ENCODE results near the gene ZNF83. TPM values are rescaled to one million over a fixed set of nuclear protein-coding genes. Genes with fewer than 3 reads are reported as not detected.

The ZNF83 gene
- total and polyA plus RNA-seq, 2 of the 4 experiments (the other 2 are of a cell fraction) = 32.9 to 36.9 TPM

DNA sequence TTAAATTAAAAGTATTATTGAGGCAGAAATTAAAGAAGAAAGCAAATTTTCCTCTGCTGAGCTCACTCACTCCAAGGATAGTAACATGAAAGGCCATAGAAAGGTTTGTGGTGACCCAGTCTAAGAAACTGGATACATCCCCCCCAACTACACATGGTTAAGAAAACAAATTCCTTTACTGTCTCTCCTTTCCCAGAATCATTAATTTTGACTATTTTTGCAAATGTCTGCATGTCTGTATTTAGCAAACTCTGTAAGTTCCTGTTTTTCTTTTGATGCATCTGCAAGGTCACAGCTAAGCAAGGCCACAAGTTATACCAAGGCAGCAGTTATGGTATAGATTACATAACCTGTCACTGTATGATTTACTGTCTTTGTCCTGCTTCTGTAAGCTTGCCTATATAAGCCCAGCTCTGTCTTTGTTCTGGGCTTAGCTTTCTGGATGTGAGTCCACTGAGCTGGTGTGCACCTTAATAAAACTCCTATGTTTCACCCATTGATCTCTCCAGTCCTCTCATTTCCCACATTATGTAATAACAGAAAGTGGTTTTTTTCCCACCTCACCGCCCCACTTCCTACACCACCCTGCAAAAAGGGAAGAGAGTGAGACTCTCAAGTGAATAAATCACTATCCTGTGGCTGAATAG lies 8.5 kb upstream of the ZNF83 start:
- no TSS peak for BruUV-seq (replicated peaks)
- Histone ChIP-seq H3K14ac (replicated peaks; ENCODE audit: low read depth, low read length) (no peak overlapping the region), H2AK9ac (replicated peaks; ENCODE audit: low read depth, low read length, poor library complexity) (no peak overlapping the region), H3K4me3 (ENCODE audit: insufficient read depth, low read depth, low read length) (no peak overlapping the region), H3K9me1 (ENCODE audit: insufficient read depth, low read length) (peaks cover 7% of the 10 kb centered on the region), H2BK120ac (ENCODE audit: low read depth, low read length) (no peak overlapping the region), H4K5ac (ENCODE audit: low read depth, low read length) (no peak overlapping the region), H3K9me3 (ENCODE audit: control insufficient read depth, insufficient read depth, low read length) (no peaks in the 10 kb centered on the region), H3K27ac (ENCODE audit: insufficient read depth, low read length) (no peak overlapping the region; the same call in 1 of the 2 replicates), H3K56ac (ENCODE audit: extremely low read depth, insufficient read depth, low read length) (no peak overlapping the region), H2AFZ (replicated peaks; ENCODE audit: low read length, poor library complexity) (no peak overlapping the region), H2BK5ac (ENCODE audit: low read depth, low read length, poor library complexity, severe bottlenecking) (peak overlapping the region; percentile 42), H4K20me1 (ENCODE audit: insufficient read depth, low read length) (peaks cover 4% of the 10 kb centered on the region; the same call in 1 of the 2 replicates), H3K27me3 (ENCODE audit: control insufficient read depth, insufficient read depth, low read length) (no peaks in the 10 kb centered on the region), H3K4me1 (ENCODE audit: control insufficient read depth, insufficient read depth, low read length) (peaks cover 16% of the 10 kb centered on the region), H4K91ac (ENCODE audit: insufficient read depth, low read depth, low read length) (no peak overlapping the region), H4K8ac (ENCODE audit: low read depth in 2 of 2, low read length in 2 of 2) (no peak overlapping the region), H3K79me1 (ENCODE audit: low read depth in 1 of 2, low read length in 2 of 2) (peaks cover 19 to 33% of the 10 kb centered on the region in 2 experiments), H3K36me3 (ENCODE audit: control insufficient read depth, insufficient read depth, low read length) (peaks cover 1% of the 10 kb centered on the region; the same call in 1 of the 2 replicates), H3K4ac (ENCODE audit: low read depth, low read length) (no peak overlapping the region; the same call in 1 of the 2 replicates), H3K9ac (ENCODE audit: low read depth, low read length) (no peak overlapping the region), H2BK20ac (ENCODE audit: low read depth, low read length) (no peak overlapping the region), H2AK5ac (ENCODE audit: low read depth, low read length) (no peak overlapping the region), H3K18ac (ENCODE audit: low read depth, low read length) (peak overlapping the region; percentile 23; the same call in 1 of the 2 replicates), H2BK15ac (ENCODE audit: low read depth, low read length) (no peak overlapping the region), H3K4me2 (ENCODE audit: low read depth, low read length) (no peak overlapping the region), H3K23ac (ENCODE audit: low read depth, low read length) (no peak overlapping the region)
- no CpG with 5 or more reads among the region's 1 CpG for WGBS, 2 experiments (ENCODE audit: extremely low coverage in 2 of 2, insufficient read length in 1 of 2)
- ATAC-seq (ENCODE audit: low read depth) (no peak), DNase-seq (peak; percentile 29)
- ChIA-PET POLR2A (ENCODE audit: unreplicated experiment) (no interaction called here), CTCF (interaction anchor here (0.5 to 1.8 kb wide), 2 partner anchors 19 to 46 kb away, joined by 3 to 4 read pairs; no protein-coding TSS in a partner anchor)
- TF ChIP-seq MXI1 (IDR thresholded peaks at IDR 0.05; ENCODE audit: borderline replicate concordance, low read depth, low read length) (no peak), BHLHE40 (IDR thresholded peaks at IDR 0.05; ENCODE audit: low read depth, low read length) (no peak), RAD21 (IDR thresholded peaks at IDR 0.05; ENCODE audit: low read length) (no peak), CHD1 (IDR thresholded peaks at IDR 0.05; ENCODE audit: low read depth, low read length) (no peak), RFX5 (IDR thresholded peaks at IDR 0.05; ENCODE audit: low read depth, low read length) (no peak), RCOR1 (IDR thresholded peaks at IDR 0.05; ENCODE audit: insufficient replicate concordance, low read length) (no peak), MAZ (IDR thresholded peaks at IDR 0.05; ENCODE audit: borderline replicate concordance, low read depth, low read length) (no peak), FOS (IDR thresholded peaks at IDR 0.05; ENCODE audit: low read depth, low read length) (no peak), NFE2L2 (IDR thresholded peaks at IDR 0.05; ENCODE audit: low read depth, low read length) (no peak), CEBPB (IDR thresholded peaks at IDR 0.05; ENCODE audit: low read depth, low read length) (no peak), SMC3 (IDR thresholded peaks at IDR 0.05; ENCODE audit: low read depth, low read length) (no peak), POLR2A (IDR thresholded peaks at IDR 0.05; ENCODE audit: low read depth, low read length) (no peak)
- TF ChIP-seq, protein P1, sequence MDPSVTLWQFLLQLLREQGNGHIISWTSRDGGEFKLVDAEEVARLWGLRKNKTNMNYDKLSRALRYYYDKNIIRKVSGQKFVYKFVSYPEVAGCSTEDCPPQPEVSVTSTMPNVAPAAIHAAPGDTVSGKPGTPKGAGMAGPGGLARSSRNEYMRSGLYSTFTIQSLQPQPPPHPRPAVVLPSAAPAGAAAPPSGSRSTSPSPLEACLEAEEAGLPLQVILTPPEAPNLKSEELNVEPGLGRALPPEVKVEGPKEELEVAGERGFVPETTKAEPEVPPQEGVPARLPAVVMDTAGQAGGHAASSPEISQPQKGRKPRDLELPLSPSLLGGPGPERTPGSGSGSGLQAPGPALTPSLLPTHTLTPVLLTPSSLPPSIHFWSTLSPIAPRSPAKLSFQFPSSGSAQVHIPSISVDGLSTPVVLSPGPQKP (IDR thresholded peaks at IDR 0.05; ENCODE audit: borderline replicate concordance, low read depth, low read length) = no peak
- TF ChIP-seq, protein P2, sequence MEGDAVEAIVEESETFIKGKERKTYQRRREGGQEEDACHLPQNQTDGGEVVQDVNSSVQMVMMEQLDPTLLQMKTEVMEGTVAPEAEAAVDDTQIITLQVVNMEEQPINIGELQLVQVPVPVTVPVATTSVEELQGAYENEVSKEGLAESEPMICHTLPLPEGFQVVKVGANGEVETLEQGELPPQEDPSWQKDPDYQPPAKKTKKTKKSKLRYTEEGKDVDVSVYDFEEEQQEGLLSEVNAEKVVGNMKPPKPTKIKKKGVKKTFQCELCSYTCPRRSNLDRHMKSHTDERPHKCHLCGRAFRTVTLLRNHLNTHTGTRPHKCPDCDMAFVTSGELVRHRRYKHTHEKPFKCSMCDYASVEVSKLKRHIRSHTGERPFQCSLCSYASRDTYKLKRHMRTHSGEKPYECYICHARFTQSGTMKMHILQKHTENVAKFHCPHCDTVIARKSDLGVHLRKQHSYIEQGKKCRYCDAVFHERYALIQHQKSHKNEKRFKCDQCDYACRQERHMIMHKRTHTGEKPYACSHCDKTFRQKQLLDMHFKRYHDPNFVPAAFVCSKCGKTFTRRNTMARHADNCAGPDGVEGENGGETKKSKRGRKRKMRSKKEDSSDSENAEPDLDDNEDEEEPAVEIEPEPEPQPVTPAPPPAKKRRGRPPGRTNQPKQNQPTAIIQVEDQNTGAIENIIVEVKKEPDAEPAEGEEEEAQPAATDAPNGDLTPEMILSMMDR (conservative IDR thresholded peaks at IDR 0.05; ENCODE audit: low read depth, low read length) = no peak
- dilution Hi-C loops (cut with HindIII; ENCODE audit: low sequenced_read_pairs, unreplicated experiment) = no loop called here
- intact Hi-C loops (cut with micrococcal nuclease) = no loop called here
- in situ Hi-C loops (cut with MboI; ENCODE audit: low sequenced_read_pairs) = no loop called here
